Stimulated activated naive CD8-positive, alpha-beta T cell treated with anti-CD3 and anti-CD28 coated beads, Interleukin-15, Interleukin-2, amounts not matched to agents 100 ng/mL and 50 ng/mL, for 24 hours (primary cell): ENCODE data around the gene PAK1.

Experiments used
- H3K27ac Mint-ChIP-seq: one replicate; pipeline ENCODE4 v1.8.0; 2021; ENCODE audit warnings: mild to moderate bottlenecking, mixed read lengths
- H3K27me3 Mint-ChIP-seq: one replicate; pipeline ENCODE4 v1.8.0; 2021; ENCODE audit warnings: mixed read lengths
- H3K36me3 Mint-ChIP-seq: one replicate; pipeline ENCODE4 v1.8.0; 2021; ENCODE audit warnings: low read depth, mixed read lengths
- H3K4me1 Mint-ChIP-seq: one replicate; pipeline ENCODE4 v1.8.0; 2021; ENCODE audit warnings: low read depth, mixed read lengths
- H3K4me3 Mint-ChIP-seq: one replicate; pipeline ENCODE4 v1.8.0; 2021; ENCODE audit warnings: mild to moderate bottlenecking, mixed read lengths
- H3K9me3 Mint-ChIP-seq: one replicate; pipeline ENCODE4 v1.8.0; 2021; ENCODE audit warnings: mixed read lengths

The PAK1 gene

GRCh38 chr11:77436506-77436905, 37.4 kb downstream of the PAK1 start:
- no peaks in the 10 kb centered on the region for H3K27me3 Mint-ChIP-seq
- H3K4me1 Mint-ChIP-seq, result peaks cover 10% of the 10 kb centered on the region
- H3K36me3 Mint-ChIP-seq, result no peaks in the 10 kb centered on the region
- no peaks in the 10 kb centered on the region for H3K9me3 Mint-ChIP-seq
- no peak overlapping the region for H3K4me3 Mint-ChIP-seq
- H3K27ac Mint-ChIP-seq, result no peak overlapping the region

- no peak overlapping the region for H3K4me3 Mint-ChIP-seq
- H3K27me3 Mint-ChIP-seq, result no peaks in the 10 kb centered on the region
- peaks cover 13% of the 10 kb centered on the region for H3K4me1 Mint-ChIP-seq
- no peaks in the 10 kb centered on the region for H3K9me3 Mint-ChIP-seq
- H3K27ac Mint-ChIP-seq, result no peak overlapping the region
- no peaks in the 10 kb centered on the region for H3K36me3 Mint-ChIP-seq
Measured at GRCh38 chr11:77435972-77436371, 37.9 kb downstream of the PAK1 start.

GRCh38 chr11:77431813-77432212, 42.1 kb downstream of the PAK1 start:
- Mint-ChIP-seq H3K36me3 (no peaks in the 10 kb centered on the region), H3K27me3 (no peaks in the 10 kb centered on the region), H3K4me1 (peaks cover 13% of the 10 kb centered on the region), H3K27ac (no peak overlapping the region), H3K9me3 (no peaks in the 10 kb centered on the region), H3K4me3 (no peak overlapping the region)

- no peak overlapping the region for H3K27ac Mint-ChIP-seq
Measured at GRCh38 chr11:77428598-77428997, 45.3 kb downstream of the PAK1 start.

GRCh38 chr11:77425346-77425745, 48.5 kb downstream of the PAK1 start:
- no peaks in the 10 kb centered on the region for H3K4me1 Mint-ChIP-seq
- no peaks in the 10 kb centered on the region for H3K27me3 Mint-ChIP-seq
- H3K27ac Mint-ChIP-seq, result no peak overlapping the region
- no peaks in the 10 kb centered on the region for H3K9me3 Mint-ChIP-seq
- H3K36me3 Mint-ChIP-seq, result no peaks in the 10 kb centered on the region
- no peak overlapping the region for H3K4me3 Mint-ChIP-seq

More at GRCh38 chr11:77428598-77428997, 45.3 kb downstream of the PAK1 start:
- Mint-ChIP-seq H3K9me3 (no peaks in the 10 kb centered on the region), H3K4me3 (no peak overlapping the region), H3K36me3 (no peaks in the 10 kb centered on the region), H3K27me3 (no peaks in the 10 kb centered on the region), H3K4me1 (peaks cover 9% of the 10 kb centered on the region)

GRCh38 chr11:77424644-77425043, 49.2 kb downstream of the PAK1 start:
- Mint-ChIP-seq H3K4me1 (no peaks in the 10 kb centered on the region), H3K4me3 (no peak overlapping the region), H3K9me3 (no peaks in the 10 kb centered on the region), H3K27ac (no peak overlapping the region), H3K27me3 (no peaks in the 10 kb centered on the region), H3K36me3 (no peaks in the 10 kb centered on the region)

GRCh38 chr11:77423624-77424023, 50.3 kb downstream of the PAK1 start:
- Mint-ChIP-seq H3K36me3 (no peaks in the 10 kb centered on the region), H3K27ac (no peak overlapping the region), H3K9me3 (no peaks in the 10 kb centered on the region), H3K27me3 (no peaks in the 10 kb centered on the region), H3K4me1 (peaks cover 2% of the 10 kb centered on the region), H3K4me3 (no peak overlapping the region)

- Mint-ChIP-seq H3K27ac (no peak overlapping the region), H3K36me3 (no peaks in the 10 kb centered on the region), H3K27me3 (no peaks in the 10 kb centered on the region), H3K4me1 (peaks cover 7% of the 10 kb centered on the region), H3K9me3 (no peaks in the 10 kb centered on the region), H3K4me3 (no peak overlapping the region)
Measured at GRCh38 chr11:77422687-77423086, 51.2 kb downstream of the PAK1 start.

GRCh38 chr11:77421041-77421723, 52.7 kb downstream of the PAK1 start:
- Mint-ChIP-seq H3K36me3 (no peaks in the 10 kb centered on the region), H3K27ac (no peak overlapping the region), H3K9me3 (no peaks in the 10 kb centered on the region), H3K4me3 (no peak overlapping the region), H3K27me3 (no peaks in the 10 kb centered on the region), H3K4me1 (peaks cover 7% of the 10 kb centered on the region)

- Mint-ChIP-seq H3K9me3 (no peaks in the 10 kb centered on the region), H3K36me3 (no peaks in the 10 kb centered on the region), H3K27me3 (no peaks in the 10 kb centered on the region), H3K4me3 (no peak overlapping the region), H3K4me1 (peaks cover 7% of the 10 kb centered on the region), H3K27ac (no peak overlapping the region)
Measured at GRCh38 chr11:77418971-77419597, 54.8 kb downstream of the PAK1 start.

GRCh38 chr11:77418155-77418970, 55.5 kb downstream of the PAK1 start:
- peaks cover 7% of the 10 kb centered on the region for H3K4me1 Mint-ChIP-seq
- no peaks in the 10 kb centered on the region for H3K9me3 Mint-ChIP-seq
- H3K27ac Mint-ChIP-seq, result no peak overlapping the region
- no peaks in the 10 kb centered on the region for H3K36me3 Mint-ChIP-seq
- no peaks in the 10 kb centered on the region for H3K27me3 Mint-ChIP-seq
- H3K4me3 Mint-ChIP-seq, result no peak overlapping the region

GRCh38 chr11:77416357-77416756, 57.5 kb downstream of the PAK1 start:
- Mint-ChIP-seq H3K9me3 (no peaks in the 10 kb centered on the region), H3K27ac (no peak overlapping the region), H3K4me3 (no peak overlapping the region), H3K36me3 (no peaks in the 10 kb centered on the region), H3K4me1 (peaks cover 18% of the 10 kb centered on the region), H3K27me3 (no peaks in the 10 kb centered on the region)

- Mint-ChIP-seq H3K27ac (no peak overlapping the region), H3K27me3 (no peaks in the 10 kb centered on the region), H3K4me1 (peaks cover 40% of the 10 kb centered on the region), H3K4me3 (no peak overlapping the region), H3K36me3 (no peaks in the 10 kb centered on the region), H3K9me3 (no peaks in the 10 kb centered on the region)
Measured at GRCh38 chr11:77413850-77414460, 59.9 kb downstream of the PAK1 start.

GRCh38 chr11:77412814-77413213, 61.1 kb downstream of the PAK1 start:
- H3K9me3 Mint-ChIP-seq, result no peaks in the 10 kb centered on the region
- no peaks in the 10 kb centered on the region for H3K27me3 Mint-ChIP-seq
- H3K4me3 Mint-ChIP-seq, result peak overlapping the region; percentile 8
- peaks cover 4% of the 10 kb centered on the region for H3K36me3 Mint-ChIP-seq
- no peak overlapping the region for H3K27ac Mint-ChIP-seq
- peaks cover 44% of the 10 kb centered on the region for H3K4me1 Mint-ChIP-seq
